HepG2 (cell line): ENCODE results near the gene LITAFD. TPM values are rescaled to one million over a fixed set of nuclear protein-coding genes. Genes with fewer than 3 reads are reported as not detected.

Experiments
- ATAC-seq: fragments of 200-7000 bp; cut with Tn5 transposase; 3 replicates; pipeline ENCODE4 v1.9.1; 2020; ENCODE audit warnings: mild to moderate bottlenecking, moderate library complexity
- BruUV-seq: library from RNA; stranded (reverse); fragments of 400-500 nt; replicated peaks from 2 replicates; lab custom pipeline; 2021; lab: Mats Ljungman, UMichigan
- CTCF ChIA-PET: fragments of 300-600 bp; formaldehyde crosslinking; extraction: SDS; loops from one replicate; lab custom pipeline; 2021; ENCODE audit warnings: low total read pairs, inconsistent platforms, low intra/inter-chr PET ratio; lab: Yijun Ruan, JAX
- POLR2A ChIA-PET: fragments of 350-600 bp; sonication (Branson Sonifier 250); formaldehyde crosslinking; loops from one replicate; lab custom pipeline; 2020; ENCODE audit warnings: antibody characterized with exemption, inconsistent platforms; lab: Yijun Ruan, JAX
- DNase-seq: peaks from one replicate; pipeline ENCODE4 v3.0.0-alpha.2; 2015; ENCODE audit warnings: low spot score
- FAIRE-seq: peaks from 3 replicates; lab custom pipeline; 2011; peaks lifted over from hg19 to GRCh38; lab: Jason Lieb, UNC
- H2AFZ ChIP-seq: one replicate; pipeline ENCODE4 v1.6.1; 2011; ENCODE audit warnings: low read length, inconsistent platforms
- H3K27ac ChIP-seq: fragments of 300-600 bp; 3 replicates; pipeline ENCODE4 v1.8.0; 2011; ENCODE audit warnings: mixed run types, mild to moderate bottlenecking, mixed read lengths, low read length, inconsistent platforms; ENCODE audit not compliant: insufficient read depth; ENCODE audit errors: extremely low read length
- H3K27me3 ChIP-seq, 2 experiments: fragments of 200-600 bp in 1 of 2; 2 replicates in 1 of 2; 3 replicates in 1 of 2; pipeline versions ENCODE4 v1.6.0 to v1.8.0; 2011; ENCODE audit warnings: low read length in 2 of 2, mild to moderate bottlenecking in 2 of 2, moderate library complexity in 2 of 2, inconsistent platforms in 1 of 2; ENCODE audit not compliant: insufficient read depth in 2 of 2, control insufficient read depth in 1 of 2
- H3K36me3 ChIP-seq, 2 experiments: fragments of 200-600 bp in 1 of 2; replicated peaks in 1 of 2; 2 replicates in 1 of 2; 3 replicates in 1 of 2; pipeline versions ENCODE4 v1.5.1 to v1.8.0; 2011; ENCODE audit warnings: low read length in 2 of 2, inconsistent platforms in 1 of 2; ENCODE audit not compliant: insufficient read depth in 2 of 2, control insufficient read depth in 1 of 2
- H3K4me1 ChIP-seq: 2 replicates; pipeline ENCODE4 v1.5.1; 2012; ENCODE audit warnings: low read length, inconsistent platforms; ENCODE audit not compliant: insufficient read depth
- H3K4me2 ChIP-seq: 2 replicates; pipeline ENCODE4 v1.6.0; 2011; ENCODE audit warnings: low read depth, low read length, inconsistent platforms
- H3K4me3 ChIP-seq, 3 experiments: fragments of 200-600 bp in 1 of 3; sonication (generic), shearing (Covaris generic) in 1 of 3; replicated peaks in 1 of 3; 2 replicates each; pipeline ENCODE4 v1.5.1; 2011 to 2016; ENCODE audit warnings: low read length in 3 of 3, inconsistent platforms in 2 of 3, low read depth in 2 of 3, mild to moderate bottlenecking in 2 of 3, control low read depth in 1 of 3, mixed read lengths in 1 of 3; ENCODE audit not compliant: insufficient read depth in 1 of 3
- H3K79me2 ChIP-seq: one replicate; pipeline ENCODE4 v1.6.1; 2011; ENCODE audit warnings: low read length, inconsistent platforms; ENCODE audit not compliant: insufficient read depth
- H3K9ac ChIP-seq: 2 replicates; pipeline ENCODE4 v1.6.0; 2011; ENCODE audit warnings: mild to moderate bottlenecking, low read depth, low read length, inconsistent platforms; ENCODE audit not compliant: insufficient read depth
- H3K9me3 ChIP-seq: 2 replicates; pipeline ENCODE4 v1.5.1; 2012; ENCODE audit warnings: mild to moderate bottlenecking, low read length
- H4K20me1 ChIP-seq: 2 replicates; pipeline ENCODE4 v1.6.0; 2011; ENCODE audit warnings: inconsistent platforms, mild to moderate bottlenecking, low read length, moderate library complexity; ENCODE audit not compliant: insufficient read depth
- CERS6 ChIP-seq: sonication (generic); formaldehyde crosslinking; IDR thresholded peaks from 2 replicates; pipeline ENCODE4 v1.5.0; 2020; ENCODE audit warnings: missing genetic modification reagents
- EP300 ChIP-seq, 3 experiments: sonication (generic) in 1 of 3; formaldehyde crosslinking in 1 of 3; IDR thresholded peaks; 2 replicates each; pipeline versions ENCODE4 v1.5.1 to v1.6.1; 2011 to 2020; ENCODE audit warnings: low read depth in 2 of 3, low read length in 2 of 3, borderline replicate concordance in 1 of 3, improper control_type of control experiment in 1 of 3, mild to moderate bottlenecking in 1 of 3, missing genetic modification reagents in 1 of 3, moderate library complexity in 1 of 3
- ETV6 ChIP-seq: sonication (generic); formaldehyde crosslinking; conservative IDR thresholded peaks from 2 replicates; pipeline ENCODE4 v1.4.0; 2020; ENCODE audit warnings: missing genetic modification reagents
- GPN1 ChIP-seq: sonication (generic); formaldehyde crosslinking; IDR thresholded peaks from 2 replicates; pipeline ENCODE4 v1.5.1; 2020; ENCODE audit warnings: missing genetic modification reagents, borderline replicate concordance
- GTF2F1 ChIP-seq: fragments of 150-350 bp; IDR thresholded peaks from 2 replicates; pipeline ENCODE4 v1.6.1; 2014; ENCODE audit warnings: low read length
- MAFG ChIP-seq: sonication (generic); formaldehyde crosslinking; IDR thresholded peaks from 2 replicates; pipeline ENCODE4 v1.5.1; 2020; ENCODE audit warnings: mild to moderate bottlenecking, missing genetic modification reagents
- MIER2 ChIP-seq: IDR thresholded peaks from 2 replicates; pipeline ENCODE4 v1.6.1; 2016; ENCODE audit warnings: missing biosample characterization, missing genetic modification reagents
- NR2F2 ChIP-seq: IDR thresholded peaks from 2 replicates; pipeline ENCODE4 v1.6.1; 2012; ENCODE audit warnings: low read depth, inconsistent platforms, borderline replicate concordance
- ONECUT2 ChIP-seq: sonication (generic); formaldehyde crosslinking; IDR thresholded peaks from 2 replicates; pipeline ENCODE4 v1.4.0; 2020; ENCODE audit warnings: missing genetic modification reagents
- RARG ChIP-seq: sonication (generic); formaldehyde crosslinking; IDR thresholded peaks from 2 replicates; pipeline ENCODE4 v1.4.0; 2020; ENCODE audit warnings: low read depth, mild to moderate bottlenecking, missing genetic modification reagents
- SALL1 ChIP-seq: sonication (generic); formaldehyde crosslinking; IDR thresholded peaks from 2 replicates; pipeline ENCODE4 v1.8.0; 2022; ENCODE audit warnings: mild to moderate bottlenecking, missing genetic modification reagents
- SMAD9 ChIP-seq: sonication (generic); formaldehyde crosslinking; IDR thresholded peaks from 2 replicates; pipeline ENCODE4 v1.5.1; 2020; ENCODE audit warnings: mild to moderate bottlenecking, missing genetic modification reagents
- SP4 ChIP-seq: sonication (generic); formaldehyde crosslinking; IDR thresholded peaks from 2 replicates; pipeline ENCODE4 v1.8.1; 2023; ENCODE audit warnings: mild to moderate bottlenecking, missing genetic modification reagents
- SRSF4 ChIP-seq: fragments of 200-400 bp; formaldehyde crosslinking; IDR thresholded peaks from one replicate; pipeline ENCODE4 v1.6.1; 2018; ENCODE audit warnings: mild to moderate bottlenecking, low read depth, low read length, moderate library complexity; ENCODE audit not compliant: poor library complexity, severe bottlenecking
- TGIF2 ChIP-seq: IDR thresholded peaks from 2 replicates; pipeline ENCODE4 v1.6.1; 2016; ENCODE audit warnings: control low read depth, missing compliant biosample characterization
- ZNF251 ChIP-seq: sonication (generic); formaldehyde crosslinking; IDR thresholded peaks from 2 replicates; pipeline ENCODE4 v1.9.0; 2021; ENCODE audit warnings: mild to moderate bottlenecking, missing genetic modification reagents
- ZNF784 ChIP-seq: sonication (generic); formaldehyde crosslinking; IDR thresholded peaks from 2 replicates; pipeline ENCODE4 v1.5.1; 2020; ENCODE audit warnings: missing genetic modification reagents, mild to moderate bottlenecking, borderline replicate concordance
- WGBS: methylation state at CpG from one replicate; pipeline ENCODE4 v1.1.6; 2017; ENCODE audit warnings: low lambda C conversion rate; 5-methylcytosine and 5-hydroxymethylcytosine counted together
- in situ Hi-C: cut with HindIII; loops from 2 replicates; pipeline ENCODE4 v1.10.0; 2017; ENCODE audit warnings: low pct_unique_long_range_greater_than_20kb; ENCODE audit not compliant: extremely low pct_ligation_motif_present
- intact Hi-C: fragments of 100-400 bp; cut with micrococcal nuclease; formaldehyde crosslinking; loops from one replicate; pipeline ENCODE4 v1.10.0; 2022; ENCODE audit not compliant: unreplicated experiment
- polyA plus RNA-seq, 8 experiments: library from polyadenylated mRNA; depleted of rRNA in 3 of 8; stranded (reverse) in 7 of 8; unstranded in 1 of 8; fragments of >200 nt; fragmentation: Illumina TruSeq in 4 of 8; extraction: Trizol in 4 of 8; gene quantifications; 2 replicates each; pipeline versions ENCODE4 v1.2.1 to v1.2.3, GENCODE V29; 2011 to 2016; ENCODE audit warnings: low read depth in 4 of 8, missing spikeins in 1 of 8, mixed read lengths in 1 of 8; ENCODE audit not compliant: insufficient read depth in 1 of 8
- total RNA-seq, 5 experiments: library from RNA; depleted of rRNA; stranded (reverse); fragments of >200 nt; fragmentation: Illumina TruSeq; extraction: Trizol; gene quantifications; 2 replicates each; pipeline ENCODE4 v1.2.3, GENCODE V29; 2016; ENCODE audit warnings: low read depth in 1 of 5
- TF ChIP-seq, protein P1 (sequence below): sonication (generic); formaldehyde crosslinking; IDR thresholded peaks from 2 replicates; pipeline ENCODE4 v1.8.0; 2022; ENCODE audit warnings: missing genetic modification reagents, mild to moderate bottlenecking, moderate library complexity, borderline replicate concordance

LITAFD gene
- total and polyA plus RNA-seq, 2 of the 13 experiments (the other 11 are each of a cell fraction or from before 2014, with no cell fraction given) = not detected

GRCh38 chr16:8929086-8929748 is 47.1 kb downstream of the LITAFD start (continued):
- TF ChIP-seq GTF2F1 = no peak
- no peak for TF ChIP-seq SP4
- TF ChIP-seq MIER2 (CRISPR knock-in tag) = no peak
- no peak for TF ChIP-seq MAFG (CRISPR knock-in tag)
- TF ChIP-seq RARG (CRISPR knock-in tag) = no peak
- no peak for TF ChIP-seq ZNF251 (CRISPR knock-in tag)
- TF ChIP-seq, protein P1, sequence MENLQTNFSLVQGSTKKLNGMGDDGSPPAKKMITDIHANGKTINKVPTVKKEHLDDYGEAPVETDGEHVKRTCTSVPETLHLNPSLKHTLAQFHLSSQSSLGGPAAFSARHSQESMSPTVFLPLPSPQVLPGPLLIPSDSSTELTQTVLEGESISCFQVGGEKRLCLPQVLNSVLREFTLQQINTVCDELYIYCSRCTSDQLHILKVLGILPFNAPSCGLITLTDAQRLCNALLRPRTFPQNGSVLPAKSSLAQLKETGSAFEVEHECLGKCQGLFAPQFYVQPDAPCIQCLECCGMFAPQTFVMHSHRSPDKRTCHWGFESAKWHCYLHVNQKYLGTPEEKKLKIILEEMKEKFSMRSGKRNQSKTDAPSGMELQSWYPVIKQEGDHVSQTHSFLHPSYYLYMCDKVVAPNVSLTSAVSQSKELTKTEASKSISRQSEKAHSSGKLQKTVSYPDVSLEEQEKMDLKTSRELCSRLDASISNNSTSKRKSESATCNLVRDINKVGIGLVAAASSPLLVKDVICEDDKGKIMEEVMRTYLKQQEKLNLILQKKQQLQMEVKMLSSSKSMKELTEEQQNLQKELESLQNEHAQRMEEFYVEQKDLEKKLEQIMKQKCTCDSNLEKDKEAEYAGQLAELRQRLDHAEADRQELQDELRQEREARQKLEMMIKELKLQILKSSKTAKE = 0 out of 2 replicates have a peak, but pooled peaks have one; percentile 18
- TF ChIP-seq NR2F2 = no peak
- TF ChIP-seq SRSF4 = no peak
- no peak for TF ChIP-seq SMAD9

DNA sequence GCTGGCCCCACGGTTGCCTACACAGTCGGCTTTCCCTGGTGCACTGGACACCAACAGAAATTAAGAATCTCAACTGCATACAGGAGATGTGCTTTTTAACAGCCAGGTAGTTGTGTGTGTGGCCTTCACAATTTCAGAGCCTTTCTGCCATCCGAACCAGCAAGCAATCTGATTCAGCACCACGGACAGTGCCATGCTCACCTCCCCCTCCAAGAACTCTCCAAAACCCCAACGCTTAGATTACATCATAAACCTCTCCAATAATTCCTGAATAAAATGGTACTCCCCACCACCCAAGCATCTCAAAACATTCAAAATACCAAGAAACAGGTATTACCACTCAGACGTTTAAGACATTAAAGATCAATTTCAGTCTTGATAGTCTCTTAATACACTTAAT is 49.7 kb downstream of the LITAFD start:
- Histone ChIP-seq H3K27me3 (no peaks in the 10 kb centered on the region), H2AFZ (no peak overlapping the region), H3K79me2 (peaks cover 100% of the 10 kb centered on the region), H3K27ac (no peak overlapping the region), H4K20me1 (peaks cover 99% of the 10 kb centered on the region), H3K4me3 (no peak overlapping the region), H3K4me2 (no peak overlapping the region), H3K36me3 (peaks cover 21 to 34% of the 10 kb centered on the region in 2 experiments), H3K9ac (no peak overlapping the region), H3K4me1 (peaks cover 38% of the 10 kb centered on the region), H3K9me3 (no peaks in the 10 kb centered on the region)
- FAIRE-seq (peak; percentile 30), ATAC-seq (no peak), DNase-seq (peak; percentile 48)
- in situ Hi-C loops (no loop called here), intact Hi-C loops (loop anchor here (10.0 kb wide), 2 partner anchors 163 to 203 kb away; partner anchors contain the start of gene HAPSTR1)
- POLR2A ChIA-PET = no interaction called here
- CTCF ChIA-PET = no interaction called here
- 87% methylated on average over 6 of the region's 6 CpGs for WGBS
- no TSS peak for BruUV-seq
- TF ChIP-seq ZNF784 (CRISPR knock-in tag) = no peak
- TF ChIP-seq GPN1 (CRISPR knock-in tag) = no peak
- peak; percentile 84 for TF ChIP-seq TGIF2 (CRISPR knock-in tag)
- no peak for TF ChIP-seq EP300 (IDR thresholded peaks at IDR 0.05; ENCODE audit: low read depth in 2 of 2, low read length in 2 of 2)
- TF ChIP-seq EP300 (CRISPR knock-in tag; IDR thresholded peaks at IDR 0.05; ENCODE audit: borderline replicate concordance) = 0 out of 2 replicates have a peak, but pooled peaks have one; percentile 18
- peak; percentile 77; the same call in 1 of the 2 replicates for TF ChIP-seq ETV6 (CRISPR knock-in tag)
- TF ChIP-seq CERS6 (CRISPR knock-in tag) = no peak
- 0 out of 2 replicates have a peak, but pooled peaks have one; percentile 73 for TF ChIP-seq ONECUT2
- peak; percentile 80 for TF ChIP-seq SALL1 (CRISPR knock-in tag)
